Calu3 (cell line): Measurements from ENCODE around the gene OCEL1. TPM values are rescaled to one million over a fixed set of nuclear protein-coding genes. Genes with fewer than 3 reads are reported as not detected.

Experiments used
- BruUV-seq: library from RNA; stranded (reverse); fragments of 400-500 nt; replicated peaks from 2 replicates; lab custom pipeline; 2021; lab: Mats Ljungman, UMichigan
- CTCF ChIA-PET: fragments of 300-600 bp; sonication (Branson Sonifier 250); formaldehyde crosslinking; loops from one replicate; lab custom pipeline; 2022; ENCODE audit warnings: antibody characterized with exemption; lab: Charles Lee
- DNase-seq: peaks from one replicate; pipeline ENCODE4 v3.0.0; 2022
- H3K27ac Mint-ChIP-seq: one replicate; pipeline ENCODE4 v1.8.0; 2022; ENCODE audit warnings: mixed read lengths; ENCODE audit not compliant: unreplicated experiment
- H3K27me3 Mint-ChIP-seq: one replicate; pipeline ENCODE4 v1.8.0; 2022; ENCODE audit warnings: mixed read lengths; ENCODE audit not compliant: unreplicated experiment
- H3K36me3 Mint-ChIP-seq: one replicate; pipeline ENCODE4 v1.8.0; 2022; ENCODE audit warnings: mild to moderate bottlenecking, moderate library complexity, mixed read lengths; ENCODE audit not compliant: insufficient read depth, unreplicated experiment
- H3K4me1 Mint-ChIP-seq: one replicate; pipeline ENCODE4 v1.8.0; 2022; ENCODE audit warnings: mild to moderate bottlenecking, low read depth, mixed read lengths; ENCODE audit not compliant: unreplicated experiment
- H3K4me3 Mint-ChIP-seq: one replicate; pipeline ENCODE4 v1.8.0; 2022; ENCODE audit warnings: mild to moderate bottlenecking, low read depth, moderate library complexity, mixed read lengths; ENCODE audit not compliant: unreplicated experiment
- H3K9me3 Mint-ChIP-seq: one replicate; pipeline ENCODE4 v1.8.0; 2022; ENCODE audit warnings: low read depth, mixed read lengths; ENCODE audit not compliant: unreplicated experiment
- intact Hi-C: fragments of 100-400 bp; cut with micrococcal nuclease; formaldehyde crosslinking; loops from one replicate; pipeline ENCODE4 v1.10.0; 2022; ENCODE audit not compliant: unreplicated experiment
- total RNA-seq: library from RNA; stranded (reverse); gene quantifications from 2 replicates; pipeline ENCODE4 v1.2.3, GENCODE V29; 2022
- TF ChIP-seq, protein P1 (sequence below): fragments of 200-600 bp; IDR thresholded peaks from one replicate; pipeline ENCODE4 v1.8.0; 2022; ENCODE audit warnings: antibody characterized with exemption; ENCODE audit not compliant: unreplicated experiment

Gene OCEL1
- total RNA-seq, 1 experiment from 2014 or later, result 12.2 TPM

DNA sequence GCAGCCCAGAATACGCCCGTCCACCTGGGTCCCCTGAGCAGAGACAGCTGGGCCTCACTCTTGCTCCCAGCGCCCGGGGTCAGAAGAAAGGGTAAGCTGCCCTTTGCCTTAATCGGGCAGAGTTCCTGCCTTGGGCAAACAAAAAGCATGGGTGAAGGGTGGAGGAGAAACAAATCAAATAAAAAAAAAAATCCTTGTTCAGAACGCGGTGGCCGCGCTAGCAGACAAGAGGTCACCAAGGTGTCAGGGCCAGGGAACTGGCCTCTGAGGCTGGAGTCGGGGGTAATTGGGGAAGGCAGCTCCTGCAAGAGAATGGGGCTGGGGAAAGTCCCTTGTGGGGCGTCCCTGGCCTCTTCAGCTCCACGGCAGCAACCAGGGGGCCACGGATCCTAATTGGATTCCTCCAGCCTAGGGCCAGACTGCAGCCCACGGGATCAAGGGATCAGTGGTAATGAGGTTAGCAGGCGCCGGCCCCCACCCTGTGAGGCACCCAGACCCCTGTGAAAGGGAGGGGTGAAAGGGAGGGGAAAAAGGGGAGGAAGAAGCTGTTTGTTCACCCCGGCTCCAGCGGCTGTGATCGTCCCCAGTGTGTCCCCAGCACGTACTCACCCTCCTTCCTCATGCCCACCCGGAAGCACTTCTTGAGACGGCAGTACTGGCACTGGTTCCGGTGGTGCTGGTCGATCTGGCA lies 14.2 kb downstream of the OCEL1 start:
- Mint-ChIP-seq H3K4me3 (no peak overlapping the region), H3K27ac (no peak overlapping the region), H3K9me3 (no peaks in the 10 kb centered on the region), H3K36me3 (peaks cover 40% of the 10 kb centered on the region), H3K27me3 (no peaks in the 10 kb centered on the region), H3K4me1 (peaks cover 15% of the 10 kb centered on the region)
- CTCF ChIA-PET, result no interaction called here
- TF ChIP-seq, protein P1, sequence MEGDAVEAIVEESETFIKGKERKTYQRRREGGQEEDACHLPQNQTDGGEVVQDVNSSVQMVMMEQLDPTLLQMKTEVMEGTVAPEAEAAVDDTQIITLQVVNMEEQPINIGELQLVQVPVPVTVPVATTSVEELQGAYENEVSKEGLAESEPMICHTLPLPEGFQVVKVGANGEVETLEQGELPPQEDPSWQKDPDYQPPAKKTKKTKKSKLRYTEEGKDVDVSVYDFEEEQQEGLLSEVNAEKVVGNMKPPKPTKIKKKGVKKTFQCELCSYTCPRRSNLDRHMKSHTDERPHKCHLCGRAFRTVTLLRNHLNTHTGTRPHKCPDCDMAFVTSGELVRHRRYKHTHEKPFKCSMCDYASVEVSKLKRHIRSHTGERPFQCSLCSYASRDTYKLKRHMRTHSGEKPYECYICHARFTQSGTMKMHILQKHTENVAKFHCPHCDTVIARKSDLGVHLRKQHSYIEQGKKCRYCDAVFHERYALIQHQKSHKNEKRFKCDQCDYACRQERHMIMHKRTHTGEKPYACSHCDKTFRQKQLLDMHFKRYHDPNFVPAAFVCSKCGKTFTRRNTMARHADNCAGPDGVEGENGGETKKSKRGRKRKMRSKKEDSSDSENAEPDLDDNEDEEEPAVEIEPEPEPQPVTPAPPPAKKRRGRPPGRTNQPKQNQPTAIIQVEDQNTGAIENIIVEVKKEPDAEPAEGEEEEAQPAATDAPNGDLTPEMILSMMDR, result no peak
- intact Hi-C loops, result no loop called here
- no TSS peak for BruUV-seq
- no peak for DNase-seq

DNA sequence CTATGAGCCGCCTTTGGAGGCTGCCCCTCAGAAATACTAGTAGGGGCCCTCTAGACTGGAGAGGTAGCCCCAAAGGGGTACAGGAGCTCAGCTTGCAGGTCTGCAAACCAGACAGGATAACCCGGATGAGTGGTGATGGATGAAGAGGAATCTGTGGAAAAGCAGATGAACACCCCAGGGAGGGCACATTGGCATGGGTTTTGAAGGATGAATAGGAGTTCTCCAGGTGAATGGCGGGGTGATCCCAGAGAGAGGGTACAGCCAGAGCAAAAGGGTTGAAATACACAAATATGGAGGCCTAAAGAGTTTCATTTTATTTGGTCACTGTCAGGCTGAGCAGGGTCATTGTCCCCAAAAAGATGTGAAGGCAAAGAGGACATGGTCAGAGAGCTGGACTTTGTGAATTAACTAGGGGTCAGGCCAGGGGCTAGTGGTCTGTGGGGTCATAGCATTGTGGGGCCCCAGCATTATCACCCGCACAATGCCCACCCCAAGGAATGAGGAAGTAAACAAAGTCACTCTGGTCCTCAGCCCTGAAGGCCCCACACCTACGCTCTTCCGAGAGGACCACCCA lies 14.9 kb downstream of the OCEL1 start:
- no peak overlapping the region for H3K4me3 Mint-ChIP-seq
- no peak overlapping the region for H3K27ac Mint-ChIP-seq
- TF ChIP-seq, protein P1, result no peak
- H3K4me1 Mint-ChIP-seq, result peaks cover 15% of the 10 kb centered on the region
- CTCF ChIA-PET, result no interaction called here
- no peak for DNase-seq
- BruUV-seq, result no TSS peak
- H3K9me3 Mint-ChIP-seq, result no peaks in the 10 kb centered on the region
- intact Hi-C loops, result no loop called here
- H3K27me3 Mint-ChIP-seq, result no peaks in the 10 kb centered on the region
- H3K36me3 Mint-ChIP-seq, result peaks cover 37% of the 10 kb centered on the region

DNA sequence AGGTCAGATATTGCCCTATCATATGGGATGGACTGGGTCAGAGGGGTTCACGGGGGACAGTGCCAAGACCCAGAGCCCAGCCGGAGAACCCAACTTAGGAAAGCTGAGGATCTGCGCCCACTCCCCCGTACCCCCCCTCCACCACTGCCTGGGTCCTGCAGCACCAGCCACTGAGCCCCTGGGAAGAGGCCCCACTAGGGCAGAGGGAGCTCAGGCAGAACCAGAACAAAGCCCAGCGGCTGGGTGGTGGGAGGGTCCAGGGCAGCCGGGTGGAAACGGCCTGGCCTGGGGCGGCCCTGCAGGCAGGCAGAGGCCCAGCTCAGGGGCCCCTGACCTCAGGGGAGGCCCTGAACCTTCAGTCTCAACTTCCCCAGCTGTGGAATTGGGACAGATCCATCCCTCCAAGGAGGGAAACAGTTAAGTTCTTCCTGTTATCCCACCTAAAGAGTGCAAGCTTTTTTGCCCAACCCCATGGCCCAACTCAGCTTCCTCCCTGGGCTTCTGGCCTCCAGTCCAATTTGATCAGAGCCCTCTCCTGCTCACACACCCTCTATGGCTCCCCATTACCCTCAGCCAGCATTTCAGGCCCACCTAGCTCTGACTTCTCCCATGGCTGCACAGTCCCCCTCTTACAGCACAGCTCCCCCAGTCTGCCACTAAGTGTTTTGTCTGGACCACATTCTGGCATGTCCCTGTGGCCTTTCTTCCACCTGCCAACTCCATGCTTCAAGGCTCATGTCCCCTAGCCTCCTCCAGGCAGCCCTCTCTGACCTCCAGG lies 16.6 kb downstream of the OCEL1 start:
- peaks cover 44% of the 10 kb centered on the region for H3K36me3 Mint-ChIP-seq
- intact Hi-C loops, result no loop called here
- no peaks in the 10 kb centered on the region for H3K9me3 Mint-ChIP-seq
- CTCF ChIA-PET, result interaction anchor here (0.7 kb wide), 1 partner anchor 85 kb away, joined by 3 read pairs; no protein-coding TSS in a partner anchor
- peak overlapping the region; percentile 79 for H3K27ac Mint-ChIP-seq
- DNase-seq, result no peak
- TF ChIP-seq, protein P1, result no peak
- H3K4me3 Mint-ChIP-seq, result peak overlapping the region; percentile 84
- H3K27me3 Mint-ChIP-seq, result no peaks in the 10 kb centered on the region
- BruUV-seq, result no TSS peak
- H3K4me1 Mint-ChIP-seq, result peaks cover 29% of the 10 kb centered on the region

DNA sequence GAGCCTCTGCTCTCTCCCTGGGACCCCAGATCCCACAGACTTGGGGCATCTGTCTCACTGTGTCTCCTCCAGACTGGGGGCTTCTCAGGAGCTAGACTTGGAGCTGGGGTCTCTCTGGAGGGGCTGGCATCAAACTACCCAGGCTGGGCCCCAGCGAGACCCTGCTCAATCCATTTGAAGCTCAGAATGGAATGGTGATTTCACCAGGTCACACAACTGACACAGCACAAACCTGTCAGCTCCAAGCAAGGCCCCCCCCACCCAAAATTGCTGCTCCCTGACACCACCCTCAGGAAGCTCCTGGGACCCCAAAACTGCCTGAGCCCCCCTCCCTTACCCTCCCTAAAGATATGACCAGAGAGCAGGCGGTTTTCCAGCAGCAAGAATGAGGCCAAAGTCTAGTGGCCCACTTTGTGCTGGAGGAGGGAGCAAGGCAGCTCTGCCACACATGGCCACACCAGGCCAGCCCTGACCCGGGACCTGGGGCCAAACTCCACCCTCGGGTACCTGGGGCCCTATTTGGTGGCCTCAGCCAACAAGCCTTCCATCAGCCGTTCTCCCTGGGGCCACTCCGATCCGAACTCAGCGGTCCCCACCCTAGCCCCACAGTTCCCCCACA lies 17.3 kb downstream of the OCEL1 start:
- Mint-ChIP-seq H3K27me3 (no peaks in the 10 kb centered on the region), H3K4me1 (peaks cover 36% of the 10 kb centered on the region), H3K27ac (peak overlapping the region; percentile 79), H3K36me3 (peaks cover 39% of the 10 kb centered on the region), H3K4me3 (peak overlapping the region; percentile 84), H3K9me3 (no peaks in the 10 kb centered on the region)
- CTCF ChIA-PET, result no interaction called here
- peak; percentile 6 for DNase-seq
- intact Hi-C loops, result no loop called here
- BruUV-seq, result no TSS peak
- TF ChIP-seq, protein P1, result no peak
